HG03460 (cell line): ENCODE measurements around the gene RGS17.
A peak's percentile ranks its signal among the peaks of the same experiment; 100 is the strongest.
"Not testable (repeated sequence)": the region's sequence is repeated elsewhere in the genome, so short reads cannot be mapped to it uniquely, and the experiment has no call there.

ENCODE experiments used
- ATAC-seq: cut with Tn5 transposase; IDR thresholded peaks from one replicate; pipeline ENCODE4 v1.9.1; 2021; ENCODE audit not compliant: unreplicated experiment

RGS17 gene

GRCh38 chr6:153038378-153039057, 92.6 kb downstream of the RGS17 start:
- no peak for ATAC-seq

GRCh38 chr6:153034139-153034538, 96.9 kb downstream of the RGS17 start:
- no peak for ATAC-seq

GRCh38 chr6:153032255-153032882, 98.7 kb downstream of the RGS17 start:
- ATAC-seq: peak; percentile 65

GRCh38 chr6:153031335-153031955, 99.6 kb downstream of the RGS17 start:
- ATAC-seq: no peak

- ATAC-seq: no peak
These were observed 102.1 kb downstream of the RGS17 start for GRCh38 chr6:153028963-153029362.

- no peak for ATAC-seq
These were observed 102.8 kb downstream of the RGS17 start for GRCh38 chr6:153028286-153028685.

- no peak for ATAC-seq
These were observed 103.6 kb downstream of the RGS17 start for GRCh38 chr6:153027480-153027879.

GRCh38 chr6:153024709-153025017, 106.4 kb downstream of the RGS17 start:
- ATAC-seq: no peak

- ATAC-seq: peak; percentile 99
These were observed 106.9 kb downstream of the RGS17 start for GRCh38 chr6:153023977-153024708.

GRCh38 chr6:153018355-153018754, 112.7 kb downstream of the RGS17 start:
- ATAC-seq: no peak

- ATAC-seq: no peak
These were observed 114.2 kb downstream of the RGS17 start for GRCh38 chr6:153016846-153017245.

GRCh38 chr6:153015094-153015640, 115.9 kb downstream of the RGS17 start:
- no peak for ATAC-seq

- ATAC-seq: no peak
These were observed 117.6 kb downstream of the RGS17 start for GRCh38 chr6:153013438-153013837.

- no peak for ATAC-seq
These were observed 118.2 kb downstream of the RGS17 start for GRCh38 chr6:153012856-153013255.

GRCh38 chr6:153003366-153003690, 127.8 kb downstream of the RGS17 start:
- ATAC-seq: peak; percentile 0

GRCh38 chr6:153002613-153003365, 128.3 kb downstream of the RGS17 start, which contains the start of gene MTRF1L:
TSS of gene MTRF1L (minus strand) at chr6:153002709. CDS start at chr6:153002685, 24 bp downstream.
- ATAC-seq: peak; percentile 94

- ATAC-seq: peak; percentile 26
These were observed 129.1 kb downstream of the RGS17 start for GRCh38 chr6:153001767-153002612.

- not testable (repeated sequence) for ATAC-seq
These were observed 130.3 kb downstream of the RGS17 start for GRCh38 chr6:153000790-153001189.

GRCh38 chr6:153000243-153000642, 130.8 kb downstream of the RGS17 start:
- ATAC-seq: no peak

GRCh38 chr6:152999538-152999937, 131.5 kb downstream of the RGS17 start:
- not testable (repeated sequence) for ATAC-seq
